BJ (cell line): ENCODE measurements around the gene LYRM7. TPM values are rescaled to one million over a fixed set of nuclear protein-coding genes. Genes with fewer than 3 reads are reported as not detected.
A peak's percentile ranks its signal among the peaks of the same experiment; 100 is the strongest.

Experiments used
- CTCF ChIA-PET: fragments of 350-600 bp; formaldehyde crosslinking; extraction: SDS; loops from one replicate; lab custom pipeline; 2021; ENCODE audit warnings: antibody characterized with exemption, inconsistent platforms; lab: Yijun Ruan, JAX
- POLR2A ChIA-PET: fragments of 300-600 bp; sonication (Branson Sonifier 250); formaldehyde crosslinking; extraction: SDS; loops from one replicate; lab custom pipeline; 2021; ENCODE audit warnings: antibody characterized with exemption; lab: Charles Lee
- DNase-seq: peaks from one replicate; pipeline ENCODE4 v3.0.0-alpha.2; 2011; ENCODE audit warnings: low read depth
- H3K27me3 ChIP-seq: 2 replicates; pipeline ENCODE4 v1.6.0; 2011; ENCODE audit warnings: low read length; ENCODE audit not compliant: control insufficient read depth, insufficient read depth
- H3K36me3 ChIP-seq: 2 replicates; pipeline ENCODE4 v1.5.1; 2011; ENCODE audit warnings: low read length; ENCODE audit not compliant: control insufficient read depth, insufficient read depth
- H3K4me3 ChIP-seq: 2 replicates; pipeline ENCODE4 v1.5.1; 2011; ENCODE audit warnings: low read depth, mild to moderate bottlenecking, control low read depth, low read length
- CTCF ChIP-seq: IDR thresholded peaks from 2 replicates; pipeline ENCODE4 v1.5.1; 2011; ENCODE audit warnings: low read depth, mild to moderate bottlenecking, control low read depth, inconsistent platforms, low read length, moderate library complexity; ENCODE audit not compliant: insufficient read depth
- polyA plus RNA-seq: library from polyadenylated mRNA; depleted of rRNA; stranded (reverse); fragments of >200 nt; gene quantifications from 2 replicates; pipeline ENCODE4 v1.2.3, GENCODE V29; 2011

LYRM7 gene
- polyA plus RNA-seq, 1 experiment, result 1.6 TPM

- no peak for TF ChIP-seq CTCF
- H3K36me3 ChIP-seq, result no peaks in the 10 kb centered on the region
- POLR2A ChIA-PET, result no interaction called here
- H3K27me3 ChIP-seq, result no peaks in the 10 kb centered on the region
- DNase-seq, result no peak
- no peak overlapping the region for H3K4me3 ChIP-seq
- CTCF ChIA-PET, result interaction anchor here (1.2 kb wide), 1 partner anchor 8 kb away, joined by 3 read pairs; no protein-coding TSS in a partner anchor
Measured at GRCh38 chr5:131228646-131229045, 57.9 kb downstream of the LYRM7 start.

DNA sequence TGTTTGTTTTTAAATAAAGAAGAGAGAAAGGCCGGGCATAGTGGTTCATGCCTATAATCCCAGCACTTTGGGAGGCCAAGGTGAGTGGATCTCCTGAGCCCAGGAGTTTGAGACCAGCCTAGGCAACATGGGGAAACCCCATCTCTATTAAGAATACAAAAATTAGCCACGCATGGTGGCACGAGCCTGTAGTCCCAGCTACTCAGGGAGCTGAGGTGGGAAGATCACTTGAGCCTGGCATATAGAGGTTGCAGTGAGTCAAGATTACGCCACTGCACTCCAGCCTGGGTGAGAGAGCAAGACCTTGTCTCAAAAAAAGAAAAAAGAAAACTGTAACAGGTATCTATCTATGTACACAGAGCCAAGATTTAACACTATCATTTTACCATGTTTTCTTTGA, 58.9 kb downstream of the LYRM7 start:
- ChIA-PET POLR2A (no interaction called here), CTCF (no interaction called here)
- TF ChIP-seq CTCF, result no peak
- Histone ChIP-seq H3K36me3 (no peaks in the 10 kb centered on the region), H3K27me3 (no peaks in the 10 kb centered on the region), H3K4me3 (no peak overlapping the region)
- DNase-seq, result no peak

DNA sequence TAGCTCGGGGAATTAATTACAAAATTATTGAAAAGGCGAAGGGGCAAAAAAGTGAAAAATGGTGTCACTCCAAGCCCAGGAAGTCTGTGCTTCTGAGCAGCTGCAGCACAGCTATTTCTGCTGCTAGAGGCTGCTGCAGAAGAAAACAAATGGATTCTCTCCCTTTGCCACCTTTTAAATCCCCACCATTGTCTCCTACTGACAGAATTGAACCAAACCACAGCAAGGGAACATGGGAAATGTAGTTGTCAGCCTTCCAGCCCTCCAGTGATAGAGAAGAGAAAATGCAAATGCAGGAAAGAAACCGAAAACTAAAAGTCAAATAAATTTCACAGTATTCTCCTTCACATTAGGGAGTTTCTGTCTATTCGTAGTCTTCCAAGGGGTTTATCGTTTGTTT, 59.7 kb downstream of the LYRM7 start:
- no peaks in the 10 kb centered on the region for H3K27me3 ChIP-seq
- no peak for TF ChIP-seq CTCF
- CTCF ChIA-PET, result no interaction called here
- no peak overlapping the region for H3K4me3 ChIP-seq
- POLR2A ChIA-PET, result no interaction called here
- H3K36me3 ChIP-seq, result no peaks in the 10 kb centered on the region
- no peak for DNase-seq

GRCh38 chr5:131239686-131240085, 68.9 kb downstream of the LYRM7 start:
- no peak overlapping the region for H3K4me3 ChIP-seq
- no peak for DNase-seq
- no peaks in the 10 kb centered on the region for H3K27me3 ChIP-seq
- POLR2A ChIA-PET, result no interaction called here
- no peak for TF ChIP-seq CTCF
- H3K36me3 ChIP-seq, result no peaks in the 10 kb centered on the region
- CTCF ChIA-PET, result interaction anchor here (0.6 to 1.3 kb wide), 2 partner anchors 8 to 14 kb away, joined by 3 to 4 read pairs; no protein-coding TSS in a partner anchor

- POLR2A ChIA-PET, result no interaction called here
- peak; percentile 68 for DNase-seq
- no peak for TF ChIP-seq CTCF
- CTCF ChIA-PET, result no interaction called here
- H3K36me3 ChIP-seq, result no peaks in the 10 kb centered on the region
- no peak overlapping the region for H3K4me3 ChIP-seq
- no peaks in the 10 kb centered on the region for H3K27me3 ChIP-seq
Measured at GRCh38 chr5:131242728-131243255, 72.0 kb downstream of the LYRM7 start.
